ENCODE results near the gene GNL1. TPM values are rescaled to one million over a fixed set of nuclear protein-coding genes. Genes with fewer than 3 reads are reported as not detected.

The GNL1 gene
- total and polyA plus RNA-seq, 9 of the 15 experiments (the other 6 are each of a cell fraction or from before 2014, with no cell fraction given), result 0.73 to 112 (median 58.0) TPM

DNA sequence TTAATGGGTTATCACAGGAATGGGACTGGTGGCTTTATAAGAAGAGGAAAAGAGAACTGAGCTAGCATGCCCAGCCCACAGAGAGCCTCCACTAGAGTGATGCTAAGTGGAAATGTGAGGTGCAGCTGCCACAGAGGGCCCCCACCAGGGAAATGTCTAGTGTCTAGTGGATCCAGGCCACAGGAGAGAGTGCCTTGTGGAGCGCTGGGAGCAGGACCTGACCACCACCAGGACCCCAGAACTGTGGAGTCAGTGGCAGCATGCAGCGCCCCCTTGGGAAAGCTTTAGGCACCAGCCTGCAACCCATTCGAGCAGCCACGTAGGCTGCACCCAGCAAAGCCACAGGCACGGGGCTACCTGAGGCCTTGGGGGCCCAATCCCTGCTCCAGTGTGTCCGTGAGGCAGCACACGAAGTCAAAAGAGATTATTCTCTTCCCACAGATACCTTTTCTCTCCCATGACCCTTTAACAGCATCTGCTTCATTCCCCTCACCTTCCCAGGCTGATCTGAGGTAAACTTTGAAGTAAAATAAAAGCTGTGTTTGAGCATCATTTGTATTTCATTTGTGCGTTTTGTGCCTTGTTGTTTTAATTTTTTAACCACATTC lies 62.5 kb downstream of the GNL1 start (continued):
- TF ChIP-seq SNIP1 (IDR thresholded peaks at IDR 0.05; ENCODE audit: low read depth) (no peak), ZNF282 (CRISPR knock-in tag; IDR thresholded peaks at IDR 0.05) (no peak), RFX1 (IDR thresholded peaks at IDR 0.05) (no peak), FOSL1 (tag; conservative IDR thresholded peaks at IDR 0.05) (no peak), TRIM24 (IDR thresholded peaks at IDR 0.05) (no peak), PRMT5 (CRISPR knock-in tag; IDR thresholded peaks at IDR 0.05) (no peak), GTF2A2 (tag; IDR thresholded peaks at IDR 0.05) (no peak), HCFC1 (IDR thresholded peaks at IDR 0.05; ENCODE audit: low read depth, low read length) (no peak), XRCC4 (IDR thresholded peaks at IDR 0.05; ENCODE audit: extremely low read depth, insufficient read depth, insufficient read length) (no peak), CHD1 (IDR thresholded peaks at IDR 0.05; ENCODE audit: low read length) (no peak), SOX6 (IDR thresholded peaks at IDR 0.05) (0 out of 2 replicates have a peak, but pooled peaks have one; percentile 8), TEAD2 (tag; IDR thresholded peaks at IDR 0.05) (no peak), XRCC5 (IDR thresholded peaks at IDR 0.05; ENCODE audit: low read depth, low read length) (no peak), LEF1 (IDR thresholded peaks at IDR 0.05) (no peak), RBFOX2 (IDR thresholded peaks at IDR 0.05; ENCODE audit: low read depth, low read length) (peak; percentile 49; the same call in 1 of the 2 replicates), BRD9 (IDR thresholded peaks at IDR 0.05; ENCODE audit: low read depth, partially characterized antibody) (no peak), ZNF324 (CRISPR knock-in tag; IDR thresholded peaks at IDR 0.05) (no peak), CTCFL (IDR thresholded peaks at IDR 0.05; ENCODE audit: borderline replicate concordance, insufficient read depth, low read depth, low read length, poor library complexity, severe bottlenecking) (peak; percentile 58), CTCF (IDR thresholded peaks at IDR 0.05 in 2 of 3, conservative IDR thresholded peaks at IDR 0.05 in 1 of 3; ENCODE audit: insufficient read depth in 2 of 3, low read depth in 1 of 3, low read length in 3 of 3) (peak; percentile 46 to 68 (median 61)), MAFF (IDR thresholded peaks at IDR 0.05; ENCODE audit: low read length) (no peak), IRF2 (CRISPR knock-in tag; IDR thresholded peaks at IDR 0.05) (no peak), NR2C2 (CRISPR knock-in tag; IDR thresholded peaks at IDR 0.05) (no peak), NR2C2 (tag; IDR thresholded peaks at IDR 0.05) (no peak), GABPB1 (CRISPR knock-in tag; IDR thresholded peaks at IDR 0.05) (no peak)
- TF ChIP-seq, protein P1, sequence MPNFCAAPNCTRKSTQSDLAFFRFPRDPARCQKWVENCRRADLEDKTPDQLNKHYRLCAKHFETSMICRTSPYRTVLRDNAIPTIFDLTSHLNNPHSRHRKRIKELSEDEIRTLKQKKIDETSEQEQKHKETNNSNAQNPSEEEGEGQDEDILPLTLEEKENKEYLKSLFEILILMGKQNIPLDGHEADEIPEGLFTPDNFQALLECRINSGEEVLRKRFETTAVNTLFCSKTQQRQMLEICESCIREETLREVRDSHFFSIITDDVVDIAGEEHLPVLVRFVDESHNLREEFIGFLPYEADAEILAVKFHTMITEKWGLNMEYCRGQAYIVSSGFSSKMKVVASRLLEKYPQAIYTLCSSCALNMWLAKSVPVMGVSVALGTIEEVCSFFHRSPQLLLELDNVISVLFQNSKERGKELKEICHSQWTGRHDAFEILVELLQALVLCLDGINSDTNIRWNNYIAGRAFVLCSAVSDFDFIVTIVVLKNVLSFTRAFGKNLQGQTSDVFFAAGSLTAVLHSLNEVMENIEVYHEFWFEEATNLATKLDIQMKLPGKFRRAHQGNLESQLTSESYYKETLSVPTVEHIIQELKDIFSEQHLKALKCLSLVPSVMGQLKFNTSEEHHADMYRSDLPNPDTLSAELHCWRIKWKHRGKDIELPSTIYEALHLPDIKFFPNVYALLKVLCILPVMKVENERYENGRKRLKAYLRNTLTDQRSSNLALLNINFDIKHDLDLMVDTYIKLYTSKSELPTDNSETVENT (CRISPR knock-in tag; IDR thresholded peaks at IDR 0.05), result 0 out of 2 replicates have a peak, but pooled peaks have one; percentile 33

All from K562 (cell line).